Epithelial cell of proximal tubule (primary cell): ENCODE measurements around the gene SORCS2. TPM values are rescaled to one million over a fixed set of nuclear protein-coding genes. Genes with fewer than 3 reads are reported as not detected.

Experiments used
- DNase-seq: peaks from one replicate; pipeline ENCODE4 v3.0.0-alpha.2; 2011; ENCODE audit warnings: low read depth
- H3K4me3 ChIP-seq: 2 replicates; pipeline ENCODE4 v1.5.1; 2011; ENCODE audit warnings: low read depth, mild to moderate bottlenecking, low read length
- total RNA-seq: library from RNA; depleted of rRNA; stranded (reverse); fragments of >200 nt; gene quantifications from 2 replicates; pipeline ENCODE4 v1.2.3, GENCODE V29; 2015
- TF ChIP-seq, protein P1 (sequence below): conservative IDR thresholded peaks from 2 replicates; pipeline ENCODE4 v1.5.1; 2012; ENCODE audit warnings: low read depth, mild to moderate bottlenecking, low read length

SORCS2 gene
- total RNA-seq, 1 donor from 2014 or later = 0.29 TPM

DNA sequence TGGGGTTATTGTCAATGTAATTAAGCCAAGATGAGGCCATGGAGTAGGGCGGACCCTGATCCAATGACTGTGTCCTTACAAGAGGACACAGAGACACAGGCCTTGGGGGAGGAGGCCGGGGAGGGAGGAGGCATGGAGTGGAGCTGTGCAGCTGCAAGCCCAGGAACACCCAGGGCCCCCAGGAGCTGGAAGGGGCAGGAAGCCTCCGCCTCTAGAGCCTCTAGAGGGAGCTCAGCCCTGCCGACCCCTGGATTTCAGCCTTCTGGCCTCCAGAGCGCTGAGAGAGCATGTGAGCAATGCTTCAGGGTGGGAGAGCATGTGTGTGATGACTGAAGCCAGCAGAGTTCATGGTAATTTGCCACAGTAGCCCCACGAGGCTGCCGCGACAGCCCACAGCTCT lies 512.7 kb downstream of the SORCS2 start:
- DNase-seq = no peak
- TF ChIP-seq, protein P1, sequence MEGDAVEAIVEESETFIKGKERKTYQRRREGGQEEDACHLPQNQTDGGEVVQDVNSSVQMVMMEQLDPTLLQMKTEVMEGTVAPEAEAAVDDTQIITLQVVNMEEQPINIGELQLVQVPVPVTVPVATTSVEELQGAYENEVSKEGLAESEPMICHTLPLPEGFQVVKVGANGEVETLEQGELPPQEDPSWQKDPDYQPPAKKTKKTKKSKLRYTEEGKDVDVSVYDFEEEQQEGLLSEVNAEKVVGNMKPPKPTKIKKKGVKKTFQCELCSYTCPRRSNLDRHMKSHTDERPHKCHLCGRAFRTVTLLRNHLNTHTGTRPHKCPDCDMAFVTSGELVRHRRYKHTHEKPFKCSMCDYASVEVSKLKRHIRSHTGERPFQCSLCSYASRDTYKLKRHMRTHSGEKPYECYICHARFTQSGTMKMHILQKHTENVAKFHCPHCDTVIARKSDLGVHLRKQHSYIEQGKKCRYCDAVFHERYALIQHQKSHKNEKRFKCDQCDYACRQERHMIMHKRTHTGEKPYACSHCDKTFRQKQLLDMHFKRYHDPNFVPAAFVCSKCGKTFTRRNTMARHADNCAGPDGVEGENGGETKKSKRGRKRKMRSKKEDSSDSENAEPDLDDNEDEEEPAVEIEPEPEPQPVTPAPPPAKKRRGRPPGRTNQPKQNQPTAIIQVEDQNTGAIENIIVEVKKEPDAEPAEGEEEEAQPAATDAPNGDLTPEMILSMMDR = no peak
- no peak overlapping the region for H3K4me3 ChIP-seq

DNA sequence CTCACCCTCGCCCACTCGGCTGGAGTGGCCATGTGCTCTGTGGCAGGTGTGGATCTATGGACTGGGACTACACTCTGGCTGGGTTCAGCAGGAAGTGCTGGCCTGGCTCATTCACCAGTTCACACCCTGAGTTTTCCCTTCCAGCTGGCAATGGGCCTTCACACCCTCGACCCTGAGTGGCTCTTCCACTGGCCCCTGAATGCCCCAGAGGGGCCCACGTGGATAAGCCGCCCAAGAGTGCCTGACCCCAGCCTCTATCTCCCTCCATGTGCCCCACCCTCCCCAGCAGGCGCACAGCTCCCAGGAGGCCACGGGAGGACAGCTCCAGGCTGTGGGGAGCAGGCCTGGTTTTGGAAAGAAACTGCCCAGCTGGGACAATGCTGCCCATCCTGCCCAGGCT lies 513.3 kb downstream of the SORCS2 start:
- no peak for DNase-seq
- no peak overlapping the region for H3K4me3 ChIP-seq
- TF ChIP-seq, protein P1 = no peak

DNA sequence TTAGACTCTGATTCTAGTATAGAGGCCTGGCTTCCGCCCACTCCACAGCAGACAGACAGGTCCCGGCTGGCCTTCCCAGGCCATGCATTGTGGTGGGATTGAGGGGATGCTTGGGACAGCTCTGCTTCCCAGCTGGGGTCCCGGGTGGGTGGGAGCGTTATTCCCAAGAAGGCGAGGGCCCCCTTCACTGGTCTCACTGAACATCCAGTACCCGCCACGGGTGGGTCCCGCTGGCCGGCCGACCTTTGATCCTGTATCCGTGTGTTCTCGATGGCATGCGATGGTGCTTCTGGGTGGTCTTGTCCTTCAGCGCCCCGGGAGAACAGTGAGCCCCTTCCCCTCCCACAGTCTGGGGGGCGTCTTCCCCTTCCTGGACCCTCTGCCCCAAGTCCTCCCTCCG lies 515.9 kb downstream of the SORCS2 start:
- no peak overlapping the region for H3K4me3 ChIP-seq
- no peak for DNase-seq
- TF ChIP-seq, protein P1 = no peak

GRCh38 chr4:7708981-7709380 lies 516.6 kb downstream of the SORCS2 start:
- TF ChIP-seq, protein P1 = no peak
- H3K4me3 ChIP-seq = no peak overlapping the region
- no peak for DNase-seq

GRCh38 chr4:7709431-7709830 lies 517.1 kb downstream of the SORCS2 start:
- no peak overlapping the region for H3K4me3 ChIP-seq
- no peak for DNase-seq
- TF ChIP-seq, protein P1 = no peak

DNA sequence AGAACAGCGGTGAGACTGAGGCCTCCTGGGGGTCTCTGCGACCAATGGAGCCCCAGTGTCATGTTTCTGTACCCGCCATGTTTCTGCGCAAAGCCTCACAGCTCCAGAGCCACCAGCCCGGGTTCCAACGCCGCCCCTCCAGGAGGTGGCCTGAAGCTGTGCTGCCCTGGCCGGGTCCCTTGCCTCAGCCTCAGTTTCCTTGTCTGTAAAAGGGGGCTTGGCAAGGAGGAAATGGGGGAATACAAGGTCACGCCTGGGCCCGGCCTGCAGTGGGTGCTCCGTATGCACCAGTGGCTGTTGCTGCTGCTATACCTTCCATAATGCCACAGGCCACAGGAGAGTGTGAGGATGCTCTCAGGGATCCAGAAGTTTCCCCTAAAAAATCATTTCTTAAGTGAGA lies 517.8 kb downstream of the SORCS2 start:
- TF ChIP-seq, protein P1 = no peak
- no peak for DNase-seq

GRCh38 chr4:7710576-7711306 lies 518.4 kb downstream of the SORCS2 start:
- TF ChIP-seq, protein P1 = no peak
- no peak for DNase-seq
- no peak overlapping the region for H3K4me3 ChIP-seq

More for the DNA sequence above, 517.8 kb downstream of the SORCS2 start:
- H3K4me3 ChIP-seq = no peak overlapping the region
